IPS-18c (cell line): ENCODE measurements around the gene FHIT.
"Not testable (repeated sequence)": the region's sequence is repeated elsewhere in the genome, so short reads cannot be mapped to it uniquely, and the experiment has no call there.

Source experiments
- H3K4me3 ChIP-seq: 2 replicates; pipeline ENCODE4 v1.7.0; 2013; ENCODE audit warnings: low read depth, mild to moderate bottlenecking, low read length, moderate library complexity; ENCODE audit not compliant: insufficient read depth
- H3K9me3 ChIP-seq: one replicate; pipeline ENCODE4 v1.6.1; 2013; ENCODE audit warnings: mild to moderate bottlenecking, low read length, moderate library complexity; ENCODE audit not compliant: control insufficient read depth, insufficient read depth

FHIT gene

DNA sequence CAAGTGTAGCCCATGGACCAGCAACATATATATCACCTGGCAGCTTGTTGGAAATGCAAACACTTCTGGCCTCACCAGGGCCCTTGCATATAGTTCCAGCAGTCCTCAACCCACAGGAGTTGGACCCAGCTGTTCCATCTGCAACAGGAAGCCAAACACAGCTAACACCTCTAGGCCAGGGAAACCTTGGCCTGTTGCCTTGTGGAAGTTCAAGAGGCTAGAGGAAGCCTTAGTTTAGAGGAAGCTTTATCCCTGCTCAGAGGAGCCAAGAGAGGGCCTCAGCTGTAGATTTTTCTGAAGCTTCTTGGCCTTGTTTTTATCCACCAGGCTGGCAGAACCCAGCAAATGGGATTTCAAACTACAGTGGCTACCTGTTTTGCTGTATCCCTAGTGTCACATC lies 11.4 kb downstream of the FHIT start:
- Histone ChIP-seq H3K4me3 (no peak overlapping the region), H3K9me3 (no peaks in the 10 kb centered on the region)

DNA sequence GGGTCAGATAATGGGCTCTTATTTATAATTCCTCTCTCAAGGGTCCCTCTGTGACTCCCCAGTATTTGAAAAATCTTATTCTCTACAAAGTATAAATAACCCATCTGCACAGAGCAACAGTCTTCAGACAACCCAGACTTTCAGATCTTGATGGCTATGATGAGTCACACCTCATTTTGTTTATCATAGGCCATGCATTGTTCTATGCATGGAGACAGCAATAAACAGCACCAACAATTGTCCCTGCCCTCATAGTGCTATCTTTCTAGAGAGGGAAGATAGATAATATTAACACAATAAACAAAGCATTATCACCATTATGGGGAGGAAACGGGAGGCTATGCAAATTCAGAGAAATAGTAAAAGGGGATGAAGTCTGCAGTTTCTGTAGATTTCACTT lies 13.4 kb downstream of the FHIT start:
- no peaks in the 10 kb centered on the region for H3K9me3 ChIP-seq
- no peak overlapping the region for H3K4me3 ChIP-seq

DNA sequence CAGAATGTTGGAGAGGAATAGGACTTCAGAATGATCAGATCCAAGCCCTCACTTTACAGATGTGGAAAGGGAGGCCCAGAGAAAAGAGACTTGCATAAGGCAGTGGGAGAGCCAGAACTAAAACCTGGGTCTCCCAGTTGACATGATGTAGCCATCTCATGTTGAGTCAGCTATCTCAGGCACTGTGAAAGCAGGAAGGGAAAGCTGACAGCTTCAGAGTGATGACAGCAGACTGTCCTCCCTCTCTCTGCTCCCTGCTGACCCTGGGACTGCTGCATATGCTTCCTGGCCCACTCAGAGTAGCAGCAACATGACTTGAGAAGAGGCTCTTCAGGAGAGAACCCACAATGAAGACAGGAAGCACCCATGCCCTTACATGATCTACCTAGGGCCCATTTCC lies 14.7 kb downstream of the FHIT start:
- no peak overlapping the region for H3K4me3 ChIP-seq

DNA sequence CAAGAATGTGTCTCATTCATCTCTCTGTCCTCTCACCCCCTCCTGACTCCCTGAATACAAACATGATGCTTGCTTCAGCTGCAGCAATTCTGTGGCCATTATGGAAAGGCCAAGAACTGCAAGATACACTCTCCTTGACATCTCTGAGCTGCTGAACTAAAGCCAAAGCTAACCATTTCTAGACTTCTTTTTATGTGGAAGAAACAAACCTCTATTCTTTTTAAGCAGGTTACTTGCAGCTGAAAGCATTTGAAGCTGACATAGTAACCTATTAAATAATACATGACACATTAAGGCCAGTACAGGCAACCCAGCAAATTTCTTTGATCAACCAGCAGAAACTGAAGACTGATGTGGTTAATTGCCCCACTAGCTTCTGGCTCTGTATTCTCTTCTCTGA lies 17.5 kb downstream of the FHIT start:
- H3K4me3 ChIP-seq, result no peak overlapping the region
- no peaks in the 10 kb centered on the region for H3K9me3 ChIP-seq

More for the DNA sequence above, 14.7 kb downstream of the FHIT start:
- H3K9me3 ChIP-seq, result no peaks in the 10 kb centered on the region

DNA sequence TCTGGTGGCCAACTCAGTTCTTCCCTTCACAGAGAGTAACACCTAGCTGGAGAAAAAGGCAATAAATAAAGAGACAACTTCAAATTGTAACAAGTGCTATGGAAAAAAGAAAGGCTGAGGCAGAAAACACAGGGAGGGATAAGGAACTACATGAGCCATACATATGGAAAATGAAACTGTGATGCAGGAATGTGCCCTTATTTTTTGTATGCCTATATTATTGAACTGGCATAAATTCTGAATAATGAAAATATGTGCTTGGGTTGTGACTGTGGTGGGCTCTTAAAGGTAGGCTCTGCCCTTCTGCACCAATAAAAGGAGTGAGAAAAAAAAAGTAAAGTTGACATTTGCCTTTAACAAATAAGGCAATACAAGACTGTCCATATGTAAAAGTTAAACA lies 19.6 kb downstream of the FHIT start:
- Histone ChIP-seq H3K4me3 (no peak overlapping the region), H3K9me3 (no peaks in the 10 kb centered on the region)

DNA sequence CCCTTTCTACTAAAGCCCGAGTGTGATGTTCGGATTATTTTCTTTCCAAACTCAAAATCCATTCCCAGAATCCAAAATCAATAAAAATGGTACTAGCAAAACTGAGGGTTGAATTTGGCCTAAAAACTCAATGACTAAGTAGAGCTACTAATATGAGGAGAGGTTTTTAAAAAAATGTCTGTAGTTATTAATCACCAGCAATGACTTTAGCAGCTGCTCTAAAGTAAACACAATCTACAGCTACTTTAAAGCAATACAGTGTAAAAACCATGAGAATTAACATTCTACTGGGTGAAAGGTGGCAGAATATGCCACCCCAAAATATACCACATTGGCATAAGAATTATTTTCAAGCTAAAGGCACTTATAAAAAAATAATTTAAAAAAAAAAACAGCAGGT lies 23.5 kb downstream of the FHIT start:
- Histone ChIP-seq H3K4me3 (no peak overlapping the region), H3K9me3 (no peaks in the 10 kb centered on the region)

DNA sequence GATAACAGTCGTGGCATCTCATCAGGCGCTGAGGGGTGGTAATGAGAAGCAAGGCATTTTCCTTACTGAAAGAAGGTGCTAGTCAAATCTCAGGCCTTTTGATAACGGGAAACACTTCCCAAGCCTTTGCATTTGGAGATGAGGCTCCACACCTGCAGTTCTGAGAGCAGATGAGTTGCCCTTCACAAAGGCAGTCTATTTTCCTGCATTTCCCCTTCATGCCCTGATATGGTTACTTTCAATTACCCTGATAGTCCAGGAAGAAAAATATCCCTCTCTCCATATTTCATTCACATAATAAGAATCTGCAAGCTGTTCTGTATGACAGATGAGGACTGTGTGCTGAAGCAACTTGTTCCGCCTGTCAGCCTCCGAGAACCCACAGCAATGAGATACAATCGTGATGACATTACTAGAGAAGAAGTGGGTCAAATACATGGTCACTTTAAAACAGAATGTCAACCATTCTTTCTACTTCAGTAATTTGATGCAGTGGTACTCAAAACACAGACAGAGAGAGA lies 25.0 kb downstream of the FHIT start:
- no peaks in the 10 kb centered on the region for H3K9me3 ChIP-seq
- no peak overlapping the region for H3K4me3 ChIP-seq

DNA sequence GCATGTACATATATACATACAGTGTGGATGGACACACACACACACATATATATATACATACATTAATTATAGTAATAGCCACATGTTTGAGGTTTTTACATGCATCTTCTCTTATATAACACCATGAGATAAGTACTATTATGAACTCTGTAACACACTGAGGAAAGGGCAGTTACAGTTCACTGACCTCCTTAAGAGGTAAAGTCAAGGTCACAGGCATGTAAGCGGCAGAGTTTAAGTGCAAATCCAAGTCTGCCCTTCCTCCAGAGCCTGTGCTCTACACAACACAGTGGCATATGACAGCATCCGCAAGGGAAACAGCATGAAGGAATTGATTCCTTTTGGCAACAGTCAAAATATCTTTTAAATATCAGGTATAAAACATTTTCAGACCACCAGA lies 26.4 kb downstream of the FHIT start:
- no peak overlapping the region for H3K4me3 ChIP-seq
- H3K9me3 ChIP-seq, result no peaks in the 10 kb centered on the region

DNA sequence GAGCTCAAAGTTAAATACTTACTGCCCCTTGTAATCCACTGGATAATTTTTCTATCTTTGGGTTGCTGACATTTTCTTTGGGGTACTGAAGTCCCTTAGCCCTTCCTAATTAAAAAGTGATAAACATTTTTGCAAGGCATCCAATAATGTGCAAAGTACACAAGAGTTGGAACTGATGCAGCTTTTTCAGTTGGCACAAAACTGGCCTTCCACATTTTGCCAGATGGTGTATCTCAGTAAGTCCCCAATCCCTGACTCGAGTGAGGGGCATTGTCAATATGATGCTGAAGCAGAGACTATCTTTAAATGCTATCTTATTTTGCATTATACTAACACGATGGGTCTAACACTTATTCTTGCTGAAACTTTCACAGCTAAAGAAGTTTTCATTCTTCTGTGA lies 27.8 kb downstream of the FHIT start:
- H3K9me3 ChIP-seq, result no peaks in the 10 kb centered on the region

DNA sequence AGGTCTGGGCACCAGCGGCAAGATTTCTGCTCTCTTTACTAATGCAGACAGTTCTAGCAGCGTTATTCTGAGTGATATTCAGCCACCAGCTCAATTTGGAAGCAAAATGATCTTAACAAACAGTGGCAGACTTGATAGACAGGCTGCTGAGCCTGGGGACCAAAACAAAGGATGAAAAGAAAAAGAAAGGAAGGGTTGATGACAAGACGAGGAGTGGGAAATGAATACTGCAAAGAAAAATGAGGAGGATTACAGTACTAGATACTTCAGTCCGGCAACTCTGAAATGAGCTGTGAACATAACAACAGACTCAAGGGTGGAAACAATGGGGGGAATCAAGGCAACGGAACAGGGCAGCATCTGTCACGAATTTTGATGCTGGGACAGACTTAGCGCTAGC lies 28.8 kb downstream of the FHIT start:
- no peaks in the 10 kb centered on the region for H3K9me3 ChIP-seq
- H3K4me3 ChIP-seq, result no peak overlapping the region

More for the DNA sequence above, 27.8 kb downstream of the FHIT start:
- H3K4me3 ChIP-seq, result no peak overlapping the region

DNA sequence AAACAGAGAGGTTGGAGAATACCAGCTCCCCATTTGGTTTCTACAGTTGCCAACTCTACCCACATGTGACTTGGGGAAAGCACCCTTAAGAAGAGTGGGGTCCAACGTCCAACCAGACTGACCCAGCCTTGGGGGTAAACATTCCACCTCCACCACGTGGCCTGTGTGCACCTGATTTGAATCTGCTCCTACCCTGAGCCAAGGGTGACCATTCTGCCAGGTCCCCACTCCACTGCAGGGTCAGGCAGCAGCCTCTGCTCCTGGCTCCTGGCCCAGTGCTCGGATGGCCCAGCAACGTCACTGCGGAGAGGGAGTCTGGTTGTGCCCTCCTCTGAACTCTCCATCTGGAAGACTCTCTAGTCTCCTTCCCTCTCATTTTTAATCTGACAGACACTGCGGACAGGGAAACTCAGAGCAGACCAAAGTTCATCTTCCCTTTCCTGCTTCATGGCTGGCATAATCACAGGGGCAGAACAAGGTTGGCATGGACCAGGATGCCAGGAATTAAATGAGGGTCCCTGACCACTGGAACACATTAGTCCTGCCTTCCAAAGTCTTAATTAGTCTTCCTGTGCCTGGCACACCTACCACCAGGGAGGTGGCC lies 29.4 kb downstream of the FHIT start:
- no peaks in the 10 kb centered on the region for H3K9me3 ChIP-seq
- no peak overlapping the region for H3K4me3 ChIP-seq

DNA sequence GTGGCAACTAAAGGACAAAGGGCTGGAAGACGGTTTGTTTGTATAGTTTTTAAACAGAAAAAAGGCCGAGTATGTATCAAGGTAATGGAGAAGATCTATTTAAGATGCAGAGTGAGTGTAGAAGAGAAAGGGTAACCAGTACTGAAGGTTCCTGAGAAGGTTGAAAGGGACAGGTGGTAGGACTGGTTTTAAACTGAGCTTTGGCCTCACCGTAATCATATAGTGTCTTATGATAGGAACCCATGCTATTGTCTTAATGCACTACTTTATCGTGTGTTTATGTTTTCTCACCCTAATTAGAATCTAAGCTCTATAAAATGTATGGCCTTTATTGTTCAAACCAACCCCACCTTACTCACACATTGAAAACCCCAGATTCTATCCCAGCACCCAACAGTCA lies 32.7 kb downstream of the FHIT start:
- no peaks in the 10 kb centered on the region for H3K9me3 ChIP-seq
- H3K4me3 ChIP-seq, result no peak overlapping the region

DNA sequence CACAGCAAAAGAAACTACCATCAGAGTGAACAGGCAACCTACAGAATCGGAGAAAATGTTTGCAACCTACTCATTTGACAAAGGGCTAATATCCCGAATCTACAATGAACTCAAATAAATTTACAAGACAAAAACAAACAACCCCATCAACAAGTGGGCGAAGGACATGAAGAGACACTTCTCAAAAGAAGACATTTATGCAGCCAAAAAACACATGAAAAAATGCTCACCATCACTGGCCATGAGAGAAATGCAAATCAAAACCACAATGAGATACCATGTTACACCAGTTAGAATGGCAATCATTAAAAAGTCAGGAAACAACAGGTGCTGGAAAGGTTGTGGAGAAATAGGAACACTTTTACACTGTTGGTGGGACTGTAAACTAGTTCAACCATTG lies 35.1 kb downstream of the FHIT start:
- H3K9me3 ChIP-seq, H3K4me3 ChIP-seq: not testable (repeated sequence)

DNA sequence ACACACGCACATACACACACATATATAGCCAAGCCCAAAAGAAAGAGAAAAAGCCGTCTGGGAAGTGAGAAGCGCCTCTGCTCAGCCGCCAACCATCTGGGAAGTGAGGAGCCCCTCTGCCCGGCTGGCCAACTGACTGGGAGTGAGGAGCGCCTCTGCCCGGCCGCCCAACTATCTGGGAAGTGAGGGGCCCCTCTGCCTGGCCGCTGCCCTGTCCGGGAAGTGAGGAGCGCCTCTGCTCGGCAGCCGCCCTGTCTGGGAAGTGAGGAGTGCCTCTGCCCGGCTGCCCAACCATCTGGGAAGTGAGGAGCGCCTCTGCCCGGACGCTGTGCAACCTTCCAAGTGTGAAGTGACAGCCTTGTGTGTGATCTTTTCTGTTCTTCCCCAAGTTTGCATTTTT lies 49.2 kb downstream of the FHIT start:
- H3K4me3 ChIP-seq, result no peak overlapping the region
- H3K9me3 ChIP-seq, result peaks cover 2% of the 10 kb centered on the region

DNA sequence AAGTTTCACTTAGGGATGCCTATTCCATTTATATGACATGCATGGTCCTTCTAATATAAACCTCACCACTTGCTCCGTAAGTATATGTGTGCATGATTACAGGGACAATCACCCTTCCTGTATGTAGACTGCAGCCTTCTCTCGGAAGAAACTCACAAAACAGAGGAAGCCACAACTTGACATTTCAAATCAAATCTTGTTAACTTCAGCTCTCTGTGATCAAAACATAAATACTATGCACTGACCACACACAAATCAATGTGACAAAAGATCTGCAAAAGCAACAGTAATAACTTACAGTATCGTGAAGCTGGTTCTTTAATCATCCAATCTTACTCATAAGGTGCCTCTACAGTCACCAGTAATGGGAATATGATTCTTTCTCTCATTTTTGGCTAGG lies 50.2 kb downstream of the FHIT start:
- Histone ChIP-seq H3K4me3 (no peak overlapping the region), H3K9me3 (peaks cover 2% of the 10 kb centered on the region)

DNA sequence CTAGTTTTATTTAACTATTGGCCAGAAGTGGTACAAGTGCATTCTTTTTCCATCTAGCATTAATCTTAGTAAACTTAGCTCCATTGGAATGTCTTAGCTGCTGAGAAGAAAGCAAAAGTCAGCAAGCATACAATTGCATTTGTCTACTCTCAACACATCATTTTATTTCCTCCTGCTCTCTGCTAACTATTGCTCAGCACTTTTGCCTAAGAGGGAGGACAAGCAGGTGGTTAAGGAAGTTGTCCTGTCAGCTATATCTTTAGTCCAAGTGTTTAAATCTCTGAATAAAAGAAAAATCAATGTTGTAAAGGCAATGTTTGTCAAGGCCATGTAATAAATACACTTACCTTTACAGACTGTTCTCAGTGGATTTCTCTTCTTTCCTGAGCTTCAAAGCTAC lies 51.0 kb downstream of the FHIT start:
- Histone ChIP-seq H3K4me3 (no peak overlapping the region), H3K9me3 (peaks cover 2% of the 10 kb centered on the region)

DNA sequence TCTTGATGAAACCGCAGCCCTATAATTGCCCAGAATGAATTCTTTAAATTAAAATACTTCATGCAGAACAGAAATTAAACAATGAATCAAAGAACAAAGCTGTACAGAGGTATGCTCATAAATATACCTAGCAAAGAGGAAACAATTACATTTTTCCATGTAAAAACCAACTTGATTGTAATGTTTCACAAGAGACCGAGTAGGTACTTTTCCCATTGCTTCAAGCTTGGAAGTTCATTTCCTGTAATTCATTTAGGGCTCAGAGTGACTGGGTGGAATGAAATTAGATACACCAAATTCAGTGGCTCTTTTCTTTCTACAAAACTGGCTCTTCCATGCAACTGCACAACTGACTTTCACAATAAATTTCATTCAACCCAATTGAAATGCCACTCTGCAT lies 51.4 kb downstream of the FHIT start:
- Histone ChIP-seq H3K4me3 (no peak overlapping the region), H3K9me3 (peaks cover 2% of the 10 kb centered on the region)

DNA sequence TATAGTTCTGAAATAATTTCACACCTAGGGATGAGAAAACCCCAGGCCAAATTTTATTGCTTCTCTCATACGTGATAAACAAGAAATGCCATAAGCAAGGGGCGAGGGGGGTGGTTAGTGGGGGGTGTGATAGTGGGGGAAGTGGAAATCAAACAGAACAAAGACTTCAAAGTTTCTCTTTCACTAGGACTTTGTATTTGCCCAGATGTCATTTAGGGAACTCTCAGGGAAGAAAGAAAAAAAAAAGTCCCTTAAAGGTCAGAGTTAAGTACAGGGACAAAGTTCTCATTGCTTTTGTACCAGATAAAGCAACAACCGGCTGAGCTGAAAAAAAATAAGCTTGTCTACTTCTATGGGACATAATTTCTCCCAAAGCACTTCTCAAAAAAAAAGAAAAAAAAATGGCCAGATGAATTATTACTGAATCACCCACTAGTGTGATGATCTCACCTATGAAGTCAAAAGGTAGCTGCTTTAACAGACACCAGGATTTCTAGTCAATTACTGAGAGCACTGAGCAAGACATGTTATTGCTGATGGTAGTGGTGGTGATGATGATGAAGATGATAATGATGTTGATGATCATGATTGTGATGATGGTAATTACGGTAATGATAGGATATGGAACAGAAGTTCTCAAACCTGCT lies 56.2 kb downstream of the FHIT start:
- H3K4me3 ChIP-seq, result no peak overlapping the region
- H3K9me3 ChIP-seq, result no peaks in the 10 kb centered on the region

DNA sequence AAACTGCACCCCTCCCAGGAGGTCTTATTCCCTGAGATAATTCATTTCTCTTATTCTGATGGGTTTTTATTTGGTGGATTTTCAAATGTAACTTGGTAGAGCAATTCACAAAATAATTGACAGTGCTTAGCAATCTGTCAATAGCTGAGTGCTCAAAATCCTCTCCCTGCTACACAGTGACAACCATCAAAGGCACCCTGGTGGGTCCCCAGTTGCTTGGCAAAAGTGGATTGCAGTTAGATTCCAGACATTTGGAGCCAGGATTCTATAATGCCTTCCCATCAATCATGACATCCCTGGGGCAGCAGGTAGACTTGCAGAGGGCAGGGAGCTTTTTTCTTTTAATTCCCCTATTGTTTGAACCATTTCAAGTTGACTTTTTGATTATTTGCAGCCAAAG lies 59.0 kb downstream of the FHIT start:
- Histone ChIP-seq H3K4me3 (no peak overlapping the region), H3K9me3 (no peaks in the 10 kb centered on the region)
